Right forelimb (tissue), 1 donor: Measurements from ENCODE around the gene PTPDC1.
A peak's percentile ranks its signal among the peaks of the same experiment; 100 is the strongest.

Source experiments
- DNase-seq: peaks from one replicate; pipeline ENCODE4 v3.0.0-alpha.2; 2018

The PTPDC1 gene, protein sequence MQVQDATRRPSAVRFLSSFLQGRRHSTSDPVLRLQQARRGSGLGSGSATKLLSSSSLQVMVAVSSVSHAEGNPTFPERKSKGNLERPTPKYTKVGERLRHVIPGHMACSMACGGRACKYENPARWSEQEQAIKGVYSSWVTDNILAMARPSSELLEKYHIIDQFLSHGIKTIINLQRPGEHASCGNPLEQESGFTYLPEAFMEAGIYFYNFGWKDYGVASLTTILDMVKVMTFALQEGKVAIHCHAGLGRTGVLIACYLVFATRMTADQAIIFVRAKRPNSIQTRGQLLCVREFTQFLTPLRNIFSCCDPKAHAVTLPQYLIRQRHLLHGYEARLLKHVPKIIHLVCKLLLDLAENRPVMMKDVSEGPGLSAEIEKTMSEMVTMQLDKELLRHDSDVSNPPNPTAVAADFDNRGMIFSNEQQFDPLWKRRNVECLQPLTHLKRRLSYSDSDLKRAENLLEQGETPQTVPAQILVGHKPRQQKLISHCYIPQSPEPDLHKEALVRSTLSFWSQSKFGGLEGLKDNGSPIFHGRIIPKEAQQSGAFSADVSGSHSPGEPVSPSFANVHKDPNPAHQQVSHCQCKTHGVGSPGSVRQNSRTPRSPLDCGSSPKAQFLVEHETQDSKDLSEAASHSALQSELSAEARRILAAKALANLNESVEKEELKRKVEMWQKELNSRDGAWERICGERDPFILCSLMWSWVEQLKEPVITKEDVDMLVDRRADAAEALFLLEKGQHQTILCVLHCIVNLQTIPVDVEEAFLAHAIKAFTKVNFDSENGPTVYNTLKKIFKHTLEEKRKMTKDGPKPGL

DNA sequence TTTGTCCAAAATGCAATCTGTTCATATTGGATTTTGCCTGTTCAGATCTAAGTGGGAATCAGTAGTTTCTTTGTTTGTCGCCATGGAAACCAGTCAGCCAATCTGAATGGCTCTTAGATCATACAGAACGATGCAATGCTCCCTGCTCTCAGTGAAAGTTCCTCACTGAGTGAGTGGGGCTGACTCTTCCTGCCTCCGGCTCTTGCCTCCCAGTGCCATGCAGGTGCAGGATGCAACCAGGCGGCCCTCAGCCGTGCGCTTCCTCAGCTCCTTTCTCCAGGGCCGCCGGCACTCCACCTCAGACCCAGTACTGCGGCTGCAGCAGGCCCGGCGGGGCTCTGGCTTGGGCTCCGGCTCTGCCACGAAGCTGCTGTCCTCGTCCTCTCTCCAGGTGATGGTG is at the start of gene PTPDC1:
Gene PTPDC1, plus strand, starts transcription at position 151 of the 400 bp plus-strand sequence. Its CDS starts 67 bp downstream, at position 218.
- no peak for DNase-seq

- no peak for DNase-seq
These were observed 49.8 kb upstream of the PTPDC1 start for GRCh38 chr9:94034511-94034910.

DNA sequence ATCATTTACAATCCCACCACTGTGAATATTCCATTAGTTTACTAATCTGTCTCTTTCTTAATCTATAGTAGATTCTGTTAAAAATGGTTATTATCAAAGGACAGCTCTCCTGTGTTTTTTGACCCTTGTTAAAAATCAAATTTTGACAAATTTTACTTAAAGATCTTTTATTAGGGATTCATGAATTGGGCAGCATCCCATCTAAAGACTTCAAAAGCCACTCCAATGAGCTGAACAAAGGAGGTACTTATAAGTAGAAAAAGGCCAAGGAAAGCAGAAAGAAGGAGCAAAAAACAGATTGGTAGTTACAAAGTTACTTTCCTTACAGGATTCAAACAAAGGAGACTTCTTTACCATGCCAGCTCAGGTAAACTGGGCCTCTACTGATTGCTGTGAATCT is 44.5 kb upstream of the PTPDC1 start:
- DNase-seq = no peak

- DNase-seq = no peak
These were observed 41.5 kb upstream of the PTPDC1 start for GRCh38 chr9:94042516-94043360.

- no peak for DNase-seq
These were observed 29.5 kb upstream of the PTPDC1 start for GRCh38 chr9:94054716-94055115.

DNA sequence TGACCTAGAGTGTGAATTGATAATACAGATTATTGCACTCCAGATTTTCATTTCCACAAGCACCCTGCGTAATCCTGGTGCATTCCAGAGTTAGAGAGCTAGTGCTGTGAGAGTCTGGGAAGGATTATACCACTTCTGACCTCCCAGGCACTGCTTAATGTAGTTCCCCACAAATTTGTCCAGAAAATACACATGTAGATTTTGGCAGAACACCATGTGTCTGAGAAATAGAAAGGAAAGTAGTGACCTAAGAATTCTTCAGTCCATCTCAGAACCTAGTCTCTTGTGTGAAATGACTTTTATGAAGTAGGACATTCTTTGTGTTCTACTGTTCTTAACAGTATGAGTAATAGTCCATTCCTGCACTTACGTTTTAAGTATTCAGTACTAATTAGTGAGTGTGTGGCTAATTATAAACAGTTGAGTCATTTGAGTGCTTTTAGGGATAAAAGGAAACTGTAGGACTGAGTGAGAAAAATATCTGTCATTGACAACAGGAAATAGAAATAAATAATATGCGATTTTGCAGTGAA is 27.8 kb upstream of the PTPDC1 start:
- no peak for DNase-seq

GRCh38 chr9:94057918-94058317 is 26.3 kb upstream of the PTPDC1 start:
- no peak for DNase-seq

DNA sequence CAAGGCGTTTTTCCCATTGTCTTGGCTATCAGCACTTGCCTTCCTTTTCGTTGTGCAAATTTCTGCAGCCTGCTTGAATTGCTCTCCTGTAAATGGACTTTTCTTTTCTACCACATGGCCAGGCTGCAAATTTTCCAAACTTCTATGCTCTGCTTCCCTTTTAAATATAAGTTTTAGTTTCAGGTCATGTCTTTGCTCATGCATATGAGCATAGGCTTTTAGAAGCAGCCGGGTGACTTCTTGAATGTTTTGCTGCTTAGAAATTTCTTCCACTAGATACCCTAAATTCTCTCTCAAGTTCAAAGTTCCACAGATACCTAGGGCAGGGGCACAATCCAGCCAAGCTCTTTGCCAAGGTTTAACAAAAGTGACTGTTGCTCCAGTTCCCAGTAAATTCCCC is 22.4 kb upstream of the PTPDC1 start:
- no peak for DNase-seq

GRCh38 chr9:94065535-94065961 is 18.7 kb upstream of the PTPDC1 start:
- peak; percentile 77 for DNase-seq

GRCh38 chr9:94068257-94068656 is 16.0 kb upstream of the PTPDC1 start:
- no peak for DNase-seq

- no peak for DNase-seq
These were observed 7.7 kb upstream of the PTPDC1 start for GRCh38 chr9:94076557-94076956.

DNA sequence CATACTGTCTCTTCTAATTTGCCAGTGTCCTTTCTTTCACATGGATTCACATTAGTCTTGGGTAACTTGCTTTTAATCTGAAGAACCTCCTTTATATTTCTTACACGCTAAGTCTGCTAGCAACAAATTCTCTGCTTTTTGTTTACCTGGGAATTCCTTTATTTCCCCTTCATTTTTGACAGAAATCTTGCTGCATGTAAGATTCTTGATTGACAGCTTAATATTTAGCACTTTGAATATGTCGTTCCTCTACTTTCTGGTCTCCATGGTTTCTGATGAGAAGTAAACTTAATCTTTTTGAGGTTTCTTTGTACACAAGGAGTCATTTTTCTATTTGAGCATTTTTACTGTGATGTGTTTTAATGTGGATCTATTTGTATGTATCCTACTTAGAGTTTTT is 6.2 kb upstream of the PTPDC1 start:
- no peak for DNase-seq

DNA sequence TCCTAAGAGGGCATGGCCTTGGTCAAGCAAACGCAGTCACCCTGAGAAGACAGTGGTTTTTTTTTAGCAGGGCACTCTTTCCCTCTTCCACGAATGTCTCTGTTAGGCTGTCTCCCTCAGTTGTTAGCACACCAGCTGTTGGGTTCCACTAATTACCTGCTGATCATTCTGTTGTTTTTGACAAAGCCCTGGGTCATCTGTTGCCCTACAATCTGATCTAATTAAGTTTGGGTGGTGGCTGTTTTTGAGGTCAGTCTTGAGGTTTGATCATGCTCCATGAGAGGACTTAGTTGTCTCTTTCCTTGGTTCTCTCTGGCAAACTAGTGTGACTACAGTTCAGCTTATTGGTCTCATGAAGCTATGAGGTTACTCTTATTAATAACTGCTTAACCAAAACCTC is 5.0 kb upstream of the PTPDC1 start:
- no peak for DNase-seq

DNA sequence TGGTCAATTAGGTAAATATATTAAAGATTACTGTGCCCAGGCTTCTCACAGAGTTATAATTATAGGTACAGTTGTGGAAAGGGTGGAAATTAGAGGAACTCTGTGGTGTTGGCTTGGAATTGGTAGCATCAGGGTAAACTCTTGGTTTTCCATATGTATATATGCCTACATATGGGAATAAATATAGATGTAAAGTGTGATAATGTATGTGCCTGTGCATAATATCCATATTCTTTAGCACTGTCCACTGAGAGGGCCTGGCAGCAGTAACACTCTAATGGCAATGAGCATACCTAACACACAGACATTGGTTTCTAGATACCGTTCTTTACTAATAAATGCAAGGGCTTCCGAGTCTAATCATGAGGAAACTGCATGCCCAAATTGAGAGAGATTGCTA is 4.0 kb upstream of the PTPDC1 start:
- DNase-seq = no peak

DNA sequence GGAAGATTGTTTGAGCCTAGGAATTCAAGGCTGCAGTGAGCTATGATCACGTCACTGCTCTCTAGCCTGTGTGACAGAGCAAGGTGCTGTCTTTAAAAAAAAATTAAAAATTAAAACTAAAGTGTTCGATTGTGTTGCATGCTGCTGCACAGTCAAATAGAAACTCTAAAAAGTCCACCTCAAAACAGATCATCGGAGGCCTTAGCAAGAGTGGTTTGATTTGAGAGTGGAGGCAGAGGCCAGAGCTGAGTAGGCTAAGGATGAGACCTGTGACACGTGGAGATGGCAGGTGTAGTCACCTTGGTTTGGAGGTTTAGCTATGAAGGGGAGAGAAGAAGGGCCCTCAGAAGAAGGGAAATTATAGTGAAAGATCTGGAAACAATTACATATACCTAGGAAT is 2.8 kb upstream of the PTPDC1 start:
- DNase-seq = no peak

DNA sequence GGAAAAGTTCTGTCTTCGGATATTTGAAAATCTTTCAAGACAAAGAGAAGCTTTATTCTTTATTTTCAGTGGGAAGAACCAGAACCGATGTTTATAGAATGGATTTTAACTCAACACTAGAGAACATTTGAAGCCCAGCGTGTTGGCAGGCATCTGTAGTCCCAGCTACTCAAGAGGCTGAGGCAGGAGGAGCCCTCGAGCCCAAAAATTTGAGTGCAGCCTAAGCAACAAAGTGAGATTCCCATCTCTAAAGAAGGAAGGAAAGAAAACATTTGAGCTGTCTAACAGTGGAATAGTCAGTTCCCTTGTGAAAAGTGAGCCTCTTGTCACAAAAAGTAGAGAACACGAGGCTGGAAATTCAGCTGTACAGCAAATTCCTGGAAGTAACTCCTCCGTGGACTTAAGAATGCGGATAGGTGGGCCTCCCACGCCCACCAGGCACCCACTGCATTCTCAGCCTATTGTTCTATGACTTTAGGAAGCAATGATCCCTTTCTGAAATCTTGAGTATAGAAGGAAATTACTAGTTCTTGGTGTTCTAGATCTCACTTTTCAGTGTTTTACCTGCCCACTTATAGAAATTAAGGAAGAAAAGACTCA is 2.3 kb upstream of the PTPDC1 start:
- no peak for DNase-seq

- DNase-seq = no peak
These were observed 1.7 kb upstream of the PTPDC1 start for GRCh38 chr9:94082553-94082952.

GRCh38 chr9:94082956-94083355 is 1.3 kb upstream of the PTPDC1 start:
- no peak for DNase-seq

DNA sequence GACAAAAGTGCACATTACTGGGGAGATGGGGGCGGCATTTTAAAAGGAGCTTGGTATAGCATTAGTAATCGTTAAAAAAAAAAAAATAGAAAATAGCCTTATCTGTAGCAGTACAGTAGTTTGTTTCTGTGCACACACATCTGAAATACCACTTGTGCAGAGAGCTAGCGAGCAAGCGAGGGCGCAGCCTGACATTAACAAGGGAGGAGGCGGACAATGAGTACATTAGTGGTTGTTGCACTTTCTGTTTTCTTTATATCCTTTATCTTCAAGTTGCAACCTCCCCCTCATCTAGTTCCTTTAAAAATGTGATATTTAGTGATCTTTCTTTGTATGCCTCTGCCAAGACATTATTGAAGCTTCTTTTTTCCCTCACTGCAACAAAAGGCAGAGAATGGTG is 880 bp upstream of the PTPDC1 start:
- DNase-seq = no peak

- no peak for DNase-seq
These were observed 887 bp downstream of the PTPDC1 start for GRCh38 chr9:94085062-94085639.

GRCh38 chr9:94086486-94087345 is 2.5 kb downstream of the PTPDC1 start:
- DNase-seq = no peak
